K562 (cell line): ENCODE data around the gene PIGQ. TPM values are rescaled to one million over a fixed set of nuclear protein-coding genes. Genes with fewer than 3 reads are reported as not detected.

Experiments
- CHD2 ChIP-seq: IDR thresholded peaks from 2 replicates; pipeline ENCODE4 v1.6.1; 2011; ENCODE audit warnings: low read depth, low read length
- E2F1 ChIP-seq: sonication (generic); formaldehyde crosslinking; IDR thresholded peaks from 2 replicates; pipeline ENCODE4 v1.8.1; 2023; ENCODE audit warnings: mild to moderate bottlenecking, missing genetic modification reagents, moderate library complexity
- HMGN3 ChIP-seq: IDR thresholded peaks from 2 replicates; pipeline ENCODE4 v1.6.1; 2011; ENCODE audit warnings: borderline replicate concordance, low read depth, mild to moderate bottlenecking, mixed read lengths, low read length; ENCODE audit not compliant: insufficient read length; ENCODE audit errors: extremely low read depth
- HNRNPL ChIP-seq: fragments of 200-400 bp; formaldehyde crosslinking; IDR thresholded peaks from 2 replicates; pipeline ENCODE4 v1.6.1; 2017; ENCODE audit warnings: low read depth, mild to moderate bottlenecking, low read length
- MCM3 ChIP-seq: fragments of 450-650 bp; IDR thresholded peaks from 2 replicates; pipeline ENCODE4 v1.6.1; 2016
- NCOA2 ChIP-seq, 2 experiments: fragments of 450-650 bp; IDR thresholded peaks; 2 replicates each; pipeline ENCODE4 v1.6.1; 2018; ENCODE audit warnings: mild to moderate bottlenecking in 2 of 2, moderate library complexity in 1 of 2; ENCODE audit not compliant: partially characterized antibody in 2 of 2
- OTX1 ChIP-seq: fragments of 450-650 bp; formaldehyde crosslinking; IDR thresholded peaks from 2 replicates; pipeline ENCODE4 v1.4.0; 2022; ENCODE audit warnings: mild to moderate bottlenecking
- POLR2G ChIP-seq: fragments of 200-400 bp; formaldehyde crosslinking; IDR thresholded peaks from 2 replicates; pipeline ENCODE4 v1.6.1; 2017; ENCODE audit warnings: low read depth, mild to moderate bottlenecking, antibody characterized with exemption, low read length, moderate library complexity
- PRPF4 ChIP-seq: fragments of 200-400 bp; formaldehyde crosslinking; IDR thresholded peaks from one replicate; pipeline ENCODE4 v1.6.1; 2017; ENCODE audit warnings: low read length, low read depth, mild to moderate bottlenecking; ENCODE audit not compliant: insufficient read depth, poor library complexity, severe bottlenecking
- TEAD2 ChIP-seq: fragments of 450-650 bp; IDR thresholded peaks from 2 replicates; pipeline ENCODE4 v1.6.1; 2016; ENCODE audit warnings: missing genetic modification characterization, control low read depth, missing compliant biosample characterization
- TSC22D4 ChIP-seq: fragments of 450-650 bp; IDR thresholded peaks from 2 replicates; pipeline ENCODE4 v1.6.1; 2016; ENCODE audit warnings: missing genetic modification characterization, missing biosample characterization, control low read depth
- U2AF1 ChIP-seq: fragments of 200-400 bp; formaldehyde crosslinking; optimal IDR thresholded peaks from 2 replicates; pipeline ENCODE3; 2017; ENCODE audit warnings: mild to moderate bottlenecking, low read depth, low read length, moderate library complexity
- ZBTB7A ChIP-seq: IDR thresholded peaks from 2 replicates; pipeline ENCODE4 v1.6.1; 2011; ENCODE audit warnings: low read depth, mild to moderate bottlenecking, low read length, moderate library complexity, borderline replicate concordance; ENCODE audit not compliant: control insufficient read depth
- ZFPM2 ChIP-seq: fragments of 250-450 bp; sonication (Bioruptor Pico); IDR thresholded peaks from 2 replicates; pipeline ENCODE4 v1.5.1; 2022; ENCODE audit warnings: mild to moderate bottlenecking
- ZNF140 ChIP-seq: fragments of 250-450 bp; sonication (Bioruptor Pico); IDR thresholded peaks from 2 replicates; pipeline ENCODE4 v1.8.0; 2021; ENCODE audit warnings: moderate library complexity, mild to moderate bottlenecking, inconsistent platforms
- ZNF224 ChIP-seq: sonication (generic); formaldehyde crosslinking; IDR thresholded peaks from 2 replicates; pipeline ENCODE4 v1.8.0; 2022; ENCODE audit warnings: mild to moderate bottlenecking, missing genetic modification reagents
- ZNF24 ChIP-seq: fragments of 450-650 bp; IDR thresholded peaks from 2 replicates; pipeline ENCODE4 v1.6.1; 2016
- polyA plus RNA-seq, 8 experiments: library from polyadenylated mRNA; depleted of rRNA in 4 of 8; stranded (reverse) in 5 of 8; unstranded in 3 of 8; fragments of >200 nt; fragmentation: Nextera tagmentation in 2 of 8; fragmentation: Illumina TruSeq in 1 of 8; extraction: Ambion mirVana in 2 of 8; extraction: Trizol in 1 of 8; gene quantifications; 2 replicates each; pipeline versions ENCODE4 v1.2.1 to v1.2.3, GENCODE V29; 2011 to 2014; ENCODE audit warnings: inconsistent platforms in 1 of 8, missing spikeins in 1 of 8
- total RNA-seq, 7 experiments: library from RNA; depleted of rRNA in 6 of 7; stranded (reverse); fragments of >200 nt in 6 of 7; fragmentation: Illumina TruSeq in 2 of 7; extraction: Trizol in 2 of 7; gene quantifications; 2 replicates each; pipeline versions ENCODE4 v1.2.1 to v1.2.3, GENCODE V29; 2011 to 2021; ENCODE audit warnings: low replicate concordance in 1 of 7

The PIGQ gene
- total and polyA plus RNA-seq, 9 of the 15 experiments (the other 6 are each of a cell fraction or from before 2014, with no cell fraction given), result 0.20 to 49.6 (median 11.7) TPM

GRCh38 chr16:630815-631405 is 61.1 kb downstream of the PIGQ start, which contains the start of gene WFIKKN1 (continued):
- TF ChIP-seq PRPF4, result no peak
- TF ChIP-seq TEAD2, result no peak
- TF ChIP-seq MCM3, result no peak
- TF ChIP-seq OTX1 (CRISPR knock-in tag), result no peak
- TF ChIP-seq TSC22D4 (tag), result no peak
- TF ChIP-seq HNRNPL, result peak; percentile 68; the same call in 1 of the 2 replicates
- no peak for TF ChIP-seq E2F1
- no peak for TF ChIP-seq ZFPM2
- TF ChIP-seq ZNF224 (CRISPR knock-in tag), result no peak
- TF ChIP-seq NCOA2 (IDR thresholded peaks at IDR 0.05; ENCODE audit: partially characterized antibody in 2 of 2), result no peak
- TF ChIP-seq ZBTB7A, result peak; percentile 71; the same call in 1 of the 2 replicates
- TF ChIP-seq U2AF1, result no peak
- peak; percentile 71 for TF ChIP-seq POLR2G
- TF ChIP-seq CHD2, result no peak
- TF ChIP-seq ZNF24, result no peak
- no peak for TF ChIP-seq HMGN3
- TF ChIP-seq ZNF140 (CRISPR knock-in tag), result no peak
